ENCODE data around the gene GHRL.

The GHRL gene

DNA sequence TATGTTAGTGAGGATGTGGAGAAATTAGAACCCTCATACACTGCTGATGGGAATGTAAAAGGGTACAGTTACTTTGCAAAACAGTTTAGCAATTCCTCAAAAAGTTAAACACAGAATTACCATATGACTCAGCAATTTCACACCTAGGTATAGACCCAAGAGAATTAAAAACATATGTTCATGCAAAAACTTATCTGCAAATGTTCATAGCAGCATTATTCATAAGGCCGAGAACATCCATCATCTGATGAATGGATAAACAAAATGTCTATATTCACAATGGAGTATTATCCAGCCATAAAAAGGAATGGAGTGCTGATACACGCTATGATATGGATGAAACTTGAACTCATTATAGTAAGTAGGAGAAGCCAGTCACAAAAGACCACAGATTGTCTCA, 17.8 kb upstream of the GHRL start:
- no peak overlapping the region for H3K4me2 ChIP-seq (ENCODE audit: low read depth, low read length, poor library complexity, severe bottlenecking)
- no peaks in the 10 kb centered on the region for H3K9me3 ChIP-seq (ENCODE audit: insufficient read depth, low read length)
- no peaks in the 10 kb centered on the region for H3K79me2 ChIP-seq (ENCODE audit: insufficient read depth, low read length)
- no peaks in the 10 kb centered on the region for H3F3A ChIP-seq (ENCODE audit: insufficient read depth)
- TF ChIP-seq, protein P1, sequence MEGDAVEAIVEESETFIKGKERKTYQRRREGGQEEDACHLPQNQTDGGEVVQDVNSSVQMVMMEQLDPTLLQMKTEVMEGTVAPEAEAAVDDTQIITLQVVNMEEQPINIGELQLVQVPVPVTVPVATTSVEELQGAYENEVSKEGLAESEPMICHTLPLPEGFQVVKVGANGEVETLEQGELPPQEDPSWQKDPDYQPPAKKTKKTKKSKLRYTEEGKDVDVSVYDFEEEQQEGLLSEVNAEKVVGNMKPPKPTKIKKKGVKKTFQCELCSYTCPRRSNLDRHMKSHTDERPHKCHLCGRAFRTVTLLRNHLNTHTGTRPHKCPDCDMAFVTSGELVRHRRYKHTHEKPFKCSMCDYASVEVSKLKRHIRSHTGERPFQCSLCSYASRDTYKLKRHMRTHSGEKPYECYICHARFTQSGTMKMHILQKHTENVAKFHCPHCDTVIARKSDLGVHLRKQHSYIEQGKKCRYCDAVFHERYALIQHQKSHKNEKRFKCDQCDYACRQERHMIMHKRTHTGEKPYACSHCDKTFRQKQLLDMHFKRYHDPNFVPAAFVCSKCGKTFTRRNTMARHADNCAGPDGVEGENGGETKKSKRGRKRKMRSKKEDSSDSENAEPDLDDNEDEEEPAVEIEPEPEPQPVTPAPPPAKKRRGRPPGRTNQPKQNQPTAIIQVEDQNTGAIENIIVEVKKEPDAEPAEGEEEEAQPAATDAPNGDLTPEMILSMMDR (IDR thresholded peaks at IDR 0.05; ENCODE audit: insufficient read depth, low read length, poor library complexity, severe bottlenecking) = no peak
- TF ChIP-seq EZH2phosphoT487 (conservative IDR thresholded peaks at IDR 0.05; ENCODE audit: low read length) = no peak
- no peaks in the 10 kb centered on the region for H3K27me3 ChIP-seq (ENCODE audit: low read length)
- H3K9me2 ChIP-seq (replicated peaks; ENCODE audit: insufficient read depth, low read length) = no peaks in the 10 kb centered on the region
- H3K4me3 ChIP-seq (ENCODE audit: insufficient read depth, low read length, poor library complexity, severe bottlenecking) = no peak overlapping the region
- H2AFZ ChIP-seq (ENCODE audit: low read depth, low read length, severe bottlenecking) = no peak overlapping the region
- H3K36me3 ChIP-seq (ENCODE audit: low read length) = peaks cover 14% of the 10 kb centered on the region; the same call in 1 of the 2 replicates
- H3K27ac ChIP-seq (ENCODE audit: low read depth, low read length) = no peak overlapping the region
- H3K9ac ChIP-seq (ENCODE audit: low read length) = no peak overlapping the region
- H4K20me1 ChIP-seq (ENCODE audit: low read depth, low read length) = no peaks in the 10 kb centered on the region

DNA sequence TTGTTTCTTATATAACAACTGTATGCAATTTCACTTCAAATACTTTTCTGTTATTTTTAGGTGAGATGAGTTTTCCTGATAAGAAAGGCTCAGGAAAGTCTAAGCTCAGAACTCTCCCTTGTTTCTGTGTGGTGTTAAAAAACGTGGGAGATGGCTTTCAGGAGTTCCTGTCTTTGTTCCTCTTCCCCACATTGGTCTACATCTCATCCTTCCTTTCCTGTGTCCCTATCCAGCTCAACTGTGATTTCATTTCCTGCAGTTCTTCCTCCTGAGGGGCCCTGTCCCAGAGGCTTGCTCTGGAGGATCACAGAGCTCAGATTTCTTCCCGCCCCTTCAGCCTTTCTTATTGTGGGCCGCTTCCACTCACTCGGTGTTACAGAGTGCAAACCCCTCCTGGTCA, 17.0 kb upstream of the GHRL start:
- Histone ChIP-seq H3F3A (ENCODE audit: insufficient read depth) (no peaks in the 10 kb centered on the region), H3K4me2 (ENCODE audit: low read depth, low read length, poor library complexity, severe bottlenecking) (no peak overlapping the region)

DNA sequence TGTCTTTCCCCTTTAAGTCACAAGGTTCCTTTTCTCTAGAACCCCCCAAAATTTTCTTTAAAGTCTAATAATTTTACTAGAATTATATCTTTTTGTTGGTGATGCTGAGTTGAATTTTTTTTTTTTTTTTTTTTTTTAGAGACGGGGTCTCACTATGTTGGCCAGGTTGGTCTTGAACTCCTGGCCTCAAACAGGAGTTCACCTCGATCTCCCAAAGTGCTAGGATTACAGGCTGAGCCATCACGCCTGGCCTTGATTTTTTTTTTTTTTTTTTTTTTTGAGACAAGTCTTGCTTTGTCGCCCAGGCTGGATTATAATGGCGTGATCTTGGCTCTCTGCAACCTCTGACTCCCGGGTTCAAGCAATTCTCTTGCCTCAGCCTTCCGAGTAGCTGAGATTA, 15.9 kb upstream of the GHRL start:
- no peaks in the 10 kb centered on the region for H3K9me2 ChIP-seq (replicated peaks; ENCODE audit: insufficient read depth, low read length)
- no peaks in the 10 kb centered on the region for H3K79me2 ChIP-seq (ENCODE audit: insufficient read depth, low read length)
- H2AFZ ChIP-seq (ENCODE audit: low read depth, low read length, severe bottlenecking) = no peak overlapping the region
- no peaks in the 10 kb centered on the region for H3K9me3 ChIP-seq (ENCODE audit: insufficient read depth, low read length)
- no peak overlapping the region for H3K4me2 ChIP-seq (ENCODE audit: low read depth, low read length, poor library complexity, severe bottlenecking)
- H3K27me3 ChIP-seq (ENCODE audit: low read length) = no peaks in the 10 kb centered on the region
- H4K20me1 ChIP-seq (ENCODE audit: low read depth, low read length) = no peaks in the 10 kb centered on the region
- no peak overlapping the region for H3K27ac ChIP-seq (ENCODE audit: low read depth, low read length)
- no peak overlapping the region for H3K4me3 ChIP-seq (ENCODE audit: insufficient read depth, low read length, poor library complexity, severe bottlenecking)
- no peak for TF ChIP-seq EZH2phosphoT487 (conservative IDR thresholded peaks at IDR 0.05; ENCODE audit: low read length)
- TF ChIP-seq, protein P1 (IDR thresholded peaks at IDR 0.05; ENCODE audit: insufficient read depth, low read length, poor library complexity, severe bottlenecking) = no peak
- no peak overlapping the region for H3K9ac ChIP-seq (ENCODE audit: low read length)
- H3F3A ChIP-seq (ENCODE audit: insufficient read depth) = no peaks in the 10 kb centered on the region
- peaks cover 14% of the 10 kb centered on the region; the same call in 1 of the 2 replicates for H3K36me3 ChIP-seq (ENCODE audit: low read length)

More for the DNA sequence above, 17.0 kb upstream of the GHRL start:
- Histone ChIP-seq H4K20me1 (ENCODE audit: low read depth, low read length) (no peaks in the 10 kb centered on the region), H3K27me3 (ENCODE audit: low read length) (no peaks in the 10 kb centered on the region), H3K36me3 (ENCODE audit: low read length) (peaks cover 14% of the 10 kb centered on the region; the same call in 1 of the 2 replicates), H3K27ac (ENCODE audit: low read depth, low read length) (no peak overlapping the region), H3K4me3 (ENCODE audit: insufficient read depth, low read length, poor library complexity, severe bottlenecking) (no peak overlapping the region), H3K79me2 (ENCODE audit: insufficient read depth, low read length) (no peaks in the 10 kb centered on the region), H2AFZ (ENCODE audit: low read depth, low read length, severe bottlenecking) (no peak overlapping the region), H3K9me2 (replicated peaks; ENCODE audit: insufficient read depth, low read length) (no peaks in the 10 kb centered on the region), H3K9ac (ENCODE audit: low read length) (no peak overlapping the region), H3K9me3 (ENCODE audit: insufficient read depth, low read length) (no peaks in the 10 kb centered on the region)
- TF ChIP-seq, protein P1 (IDR thresholded peaks at IDR 0.05; ENCODE audit: insufficient read depth, low read length, poor library complexity, severe bottlenecking) = no peak
- no peak for TF ChIP-seq EZH2phosphoT487 (conservative IDR thresholded peaks at IDR 0.05; ENCODE audit: low read length)
